Uterus (tissue), 2 donors: ENCODE data around the gene RBL1.

ENCODE experiments used
- CTCF ChIP-seq, 4 experiments: fragments of 200-600 bp in 2 of 4; fragments of 450-650 bp in 2 of 4; sonication (generic) in 2 of 4; IDR thresholded peaks; one replicate each; pipeline ENCODE4 v1.5.1; 2016 to 2019; ENCODE audit warnings: antibody characterized with exemption in 4 of 4, mild to moderate bottlenecking in 2 of 4, moderate library complexity in 1 of 4
- POLR2A ChIP-seq, 2 donors: fragments of 450-650 bp; IDR thresholded peaks; one replicate each; pipeline ENCODE4 v1.6.1; 2016; ENCODE audit warnings: antibody characterized with exemption in 2 of 2, mild to moderate bottlenecking in 1 of 2, moderate library complexity in 1 of 2

DNA sequence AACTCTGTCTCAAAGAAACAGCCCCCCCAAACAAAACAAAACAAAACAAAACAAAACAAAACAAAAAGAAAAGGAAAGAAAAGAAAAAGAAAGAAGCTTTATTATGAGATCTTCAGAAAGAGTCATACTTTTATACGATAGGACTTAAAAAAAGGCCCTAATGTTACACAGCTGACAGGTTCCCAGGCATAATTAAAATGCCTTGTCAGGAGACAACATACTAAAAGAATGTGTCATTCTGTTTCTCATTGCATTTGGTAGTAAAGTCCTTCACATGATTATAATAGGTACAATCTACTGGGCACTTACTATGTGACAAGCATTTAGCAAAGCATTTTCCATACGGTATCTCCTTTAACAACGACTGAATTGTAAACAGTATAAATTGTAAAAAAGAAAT, 46.9 kb upstream of the RBL1 start:
- TF ChIP-seq CTCF (IDR thresholded peaks at IDR 0.05) (no peak), POLR2A (IDR thresholded peaks at IDR 0.05) (no peak)
